HG02759 (cell line): ENCODE results near the gene ELP4.
"Not testable (repeated sequence)": the region's sequence is repeated elsewhere in the genome, so short reads cannot be mapped to it uniquely, and the experiment has no call there.

Experiments used
- ATAC-seq: cut with Tn5 transposase; IDR thresholded peaks from one replicate; pipeline ENCODE4 v1.9.1; 2021; ENCODE audit warnings: mild to moderate bottlenecking, moderate library complexity; ENCODE audit not compliant: unreplicated experiment

ELP4 gene

GRCh38 chr11:31692466-31692865 lies 182.9 kb downstream of the ELP4 start:
- no peak for ATAC-seq

GRCh38 chr11:31697049-31697448 lies 187.5 kb downstream of the ELP4 start:
- ATAC-seq, result peak; percentile 86

GRCh38 chr11:31699066-31699465 lies 189.5 kb downstream of the ELP4 start:
- ATAC-seq, result no peak

- no peak for ATAC-seq
Observed at GRCh38 chr11:31702966-31703365, 193.4 kb downstream of the ELP4 start.

GRCh38 chr11:31706357-31706756 lies 196.8 kb downstream of the ELP4 start:
- ATAC-seq, result no peak

- no peak for ATAC-seq
Observed at GRCh38 chr11:31711137-31711536, 201.6 kb downstream of the ELP4 start.

- ATAC-seq, result no peak
Observed at GRCh38 chr11:31712851-31713250, 203.3 kb downstream of the ELP4 start.

GRCh38 chr11:31714840-31715239 lies 205.3 kb downstream of the ELP4 start:
- peak; percentile 53 for ATAC-seq

GRCh38 chr11:31720225-31720624 lies 210.7 kb downstream of the ELP4 start:
- no peak for ATAC-seq

GRCh38 chr11:31720671-31721365 lies 211.3 kb downstream of the ELP4 start:
- no peak for ATAC-seq

- ATAC-seq, result no peak
Observed at GRCh38 chr11:31722754-31723153, 213.2 kb downstream of the ELP4 start.

GRCh38 chr11:31725176-31725575 lies 215.6 kb downstream of the ELP4 start:
- no peak for ATAC-seq

GRCh38 chr11:31728432-31728831 lies 218.9 kb downstream of the ELP4 start:
- ATAC-seq, result no peak

- ATAC-seq, result no peak
Observed at GRCh38 chr11:31740131-31740530, 230.6 kb downstream of the ELP4 start.

- ATAC-seq, result not testable (repeated sequence)
Observed at GRCh38 chr11:31740731-31741368, 231.3 kb downstream of the ELP4 start.

GRCh38 chr11:31747581-31747980 lies 238.0 kb downstream of the ELP4 start:
- ATAC-seq, result no peak

GRCh38 chr11:31757260-31757835 lies 247.8 kb downstream of the ELP4 start:
- no peak for ATAC-seq

- no peak for ATAC-seq
Observed at GRCh38 chr11:31761636-31762035, 252.1 kb downstream of the ELP4 start.

- ATAC-seq, result no peak
Observed at GRCh38 chr11:31763296-31763695, 253.7 kb downstream of the ELP4 start.

GRCh38 chr11:31764261-31764660 lies 254.7 kb downstream of the ELP4 start:
- ATAC-seq, result no peak

- ATAC-seq, result no peak
Observed at GRCh38 chr11:31764766-31765165, 255.2 kb downstream of the ELP4 start.

GRCh38 chr11:31767066-31767465 lies 257.5 kb downstream of the ELP4 start:
- no peak for ATAC-seq
